HepG2 (cell line): Measurements from ENCODE around the gene RGS19. TPM values are rescaled to one million over a fixed set of nuclear protein-coding genes. Genes with fewer than 3 reads are reported as not detected.

Source experiments
- ATF7 ChIP-seq, 2 experiments: fragments of 450-650 bp in 1 of 2; sonication (generic) in 1 of 2; formaldehyde crosslinking in 1 of 2; IDR thresholded peaks; 2 replicates each; pipeline versions ENCODE4 v1.4.0 to v1.6.1; 2016 to 2020; ENCODE audit warnings: antibody characterized with exemption in 1 of 2, mild to moderate bottlenecking in 1 of 2, missing genetic modification reagents in 1 of 2
- FOXK2 ChIP-seq: fragments of 450-650 bp; IDR thresholded peaks from 2 replicates; pipeline ENCODE4 v1.6.1; 2016
- FOXO4 ChIP-seq: sonication (generic); formaldehyde crosslinking; conservative IDR thresholded peaks from 2 replicates; pipeline ENCODE4 v1.8.1; 2023; ENCODE audit warnings: missing genetic modification reagents
- GZF1 ChIP-seq: sonication (generic); formaldehyde crosslinking; IDR thresholded peaks from 2 replicates; pipeline ENCODE4 v1.5.1; 2020; ENCODE audit warnings: mild to moderate bottlenecking, missing genetic modification reagents
- HNF4G ChIP-seq, 2 experiments: sonication (generic) in 1 of 2; formaldehyde crosslinking in 1 of 2; IDR thresholded peaks; 2 replicates each; pipeline versions ENCODE4 v1.4.0 to v1.6.1; 2011 to 2020; ENCODE audit warnings: borderline replicate concordance in 2 of 2, low read depth in 2 of 2, mild to moderate bottlenecking in 2 of 2, low read length in 1 of 2, missing genetic modification reagents in 1 of 2, moderate library complexity in 1 of 2
- HOXA5 ChIP-seq: sonication (generic); formaldehyde crosslinking; IDR thresholded peaks from 2 replicates; pipeline ENCODE4 v1.4.0; 2020; ENCODE audit warnings: missing genetic modification reagents
- HOXA9 ChIP-seq: sonication (generic); formaldehyde crosslinking; IDR thresholded peaks from 2 replicates; pipeline ENCODE4 v1.8.1; 2022; ENCODE audit warnings: missing genetic modification reagents, mild to moderate bottlenecking, moderate library complexity, borderline replicate concordance
- KMT2A ChIP-seq: sonication (generic); formaldehyde crosslinking; IDR thresholded peaks from 2 replicates; pipeline ENCODE4 v1.4.0; 2020; ENCODE audit warnings: missing genetic modification reagents
- REPIN1 ChIP-seq: sonication (generic); formaldehyde crosslinking; IDR thresholded peaks from 2 replicates; pipeline ENCODE4 v1.8.0; 2022; ENCODE audit warnings: missing genetic modification reagents, low read depth, mild to moderate bottlenecking, borderline replicate concordance
- RFX5 ChIP-seq: IDR thresholded peaks from 2 replicates; pipeline ENCODE4 v1.6.1; 2011; ENCODE audit warnings: low read depth, low read length, improper control_type of control experiment
- SATB2 ChIP-seq: sonication (generic); formaldehyde crosslinking; IDR thresholded peaks from 2 replicates; pipeline ENCODE4 v1.5.0; 2020; ENCODE audit warnings: missing genetic modification reagents
- SKI ChIP-seq: fragments of 450-650 bp; IDR thresholded peaks from one replicate; pipeline ENCODE4 v1.6.1; 2018; ENCODE audit warnings: mild to moderate bottlenecking; ENCODE audit not compliant: partially characterized antibody
- ZBTB25 ChIP-seq: IDR thresholded peaks from 2 replicates; pipeline ENCODE4 v1.6.1; 2018; ENCODE audit warnings: missing genetic modification reagents
- ZFP36 ChIP-seq: fragments of 150-350 bp; IDR thresholded peaks from 2 replicates; pipeline ENCODE4 v1.6.1; 2018; ENCODE audit warnings: borderline replicate concordance, low read length, low read depth; ENCODE audit not compliant: partially characterized antibody
- ZMAT5 ChIP-seq: sonication (generic); formaldehyde crosslinking; IDR thresholded peaks from 2 replicates; pipeline ENCODE4 v1.5.0; 2020; ENCODE audit warnings: mild to moderate bottlenecking, low read depth, missing genetic modification reagents, borderline replicate concordance
- ZNF124 ChIP-seq: sonication (generic); formaldehyde crosslinking; IDR thresholded peaks from 2 replicates; pipeline ENCODE4 v1.4.0; 2020; ENCODE audit warnings: missing genetic modification reagents
- ZNF253 ChIP-seq: sonication (generic); formaldehyde crosslinking; IDR thresholded peaks from 2 replicates; pipeline ENCODE4 v1.8.0; 2022; ENCODE audit warnings: mild to moderate bottlenecking, missing genetic modification reagents, borderline replicate concordance
- ZNF383 ChIP-seq: sonication (generic); formaldehyde crosslinking; IDR thresholded peaks from 2 replicates; pipeline ENCODE4 v1.4.0; 2020; ENCODE audit warnings: missing genetic modification reagents, mild to moderate bottlenecking, borderline replicate concordance
- ZNF510 ChIP-seq: sonication (generic); formaldehyde crosslinking; IDR thresholded peaks from 2 replicates; pipeline ENCODE4 v1.4.0; 2020; ENCODE audit warnings: low read depth, mild to moderate bottlenecking, missing genetic modification reagents
- ZNF639 ChIP-seq: conservative IDR thresholded peaks from 2 replicates; pipeline ENCODE4 v1.6.1; 2018; ENCODE audit warnings: missing genetic modification reagents
- ZNF724P ChIP-seq: sonication (generic); formaldehyde crosslinking; IDR thresholded peaks from 2 replicates; pipeline ENCODE4 v1.8.0; 2022; ENCODE audit warnings: missing genetic modification reagents, borderline replicate concordance
- ZNF747 ChIP-seq: sonication (generic); formaldehyde crosslinking; IDR thresholded peaks from 2 replicates; pipeline ENCODE4 v1.8.1; 2023; ENCODE audit warnings: missing genetic modification reagents, mild to moderate bottlenecking, borderline replicate concordance
- ZNF766 ChIP-seq: sonication (generic); formaldehyde crosslinking; IDR thresholded peaks from 2 replicates; pipeline ENCODE4 v1.5.0; 2020; ENCODE audit warnings: missing genetic modification reagents, borderline replicate concordance
- ZNF841 ChIP-seq: sonication (generic); formaldehyde crosslinking; IDR thresholded peaks from 2 replicates; pipeline ENCODE4 v1.8.1; 2023; ENCODE audit warnings: missing genetic modification reagents, borderline replicate concordance
- ZSCAN30 ChIP-seq: sonication (generic); formaldehyde crosslinking; IDR thresholded peaks from 2 replicates; pipeline ENCODE4 v1.5.0; 2020; ENCODE audit warnings: mild to moderate bottlenecking, missing genetic modification reagents
- polyA plus RNA-seq, 8 experiments: library from polyadenylated mRNA; depleted of rRNA in 3 of 8; stranded (reverse) in 7 of 8; unstranded in 1 of 8; fragments of >200 nt; fragmentation: Illumina TruSeq in 4 of 8; extraction: Trizol in 4 of 8; gene quantifications; 2 replicates each; pipeline versions ENCODE4 v1.2.1 to v1.2.3, GENCODE V29; 2011 to 2016; ENCODE audit warnings: low read depth in 4 of 8, missing spikeins in 1 of 8, mixed read lengths in 1 of 8; ENCODE audit not compliant: insufficient read depth in 1 of 8
- total RNA-seq, 5 experiments: library from RNA; depleted of rRNA; stranded (reverse); fragments of >200 nt; fragmentation: Illumina TruSeq; extraction: Trizol; gene quantifications; 2 replicates each; pipeline ENCODE4 v1.2.3, GENCODE V29; 2016; ENCODE audit warnings: low read depth in 1 of 5

The RGS19 gene
- total and polyA plus RNA-seq, 2 of the 13 experiments (the other 11 are each of a cell fraction or from before 2014, with no cell fraction given), result 10.7 to 11.9 TPM

GRCh38 chr20:64042054-64042781, 37.1 kb downstream of the RGS19 start (continued):
- TF ChIP-seq ZFP36 (no peak), ZNF510 (CRISPR knock-in tag) (0 out of 2 replicates have a peak, but pooled peaks have one; percentile 78), FOXK2 (no peak), SKI (no peak), ZNF124 (CRISPR knock-in tag) (peak; percentile 57), ZSCAN30 (CRISPR knock-in tag) (no peak), ZMAT5 (CRISPR knock-in tag) (no peak), ZNF766 (no peak; the same call in 1 of the 2 replicates), RFX5 (no peak), ZBTB25 (no peak; the same call in 1 of the 2 replicates), ATF7 (IDR thresholded peaks at IDR 0.05) (no peak), ATF7 (CRISPR knock-in tag; IDR thresholded peaks at IDR 0.05) (0 out of 2 replicates have a peak, but pooled peaks have one; percentile 49), ZNF747 (CRISPR knock-in tag) (peak; percentile 92), HNF4G (IDR thresholded peaks at IDR 0.05; ENCODE audit: borderline replicate concordance, low read depth, low read length) (no peak), HNF4G (CRISPR knock-in tag; IDR thresholded peaks at IDR 0.05; ENCODE audit: borderline replicate concordance, low read depth) (peak; percentile 56), ZNF639 (peak; percentile 79), SATB2 (CRISPR knock-in tag) (no peak; the same call in 1 of the 2 replicates), HOXA5 (no peak; the same call in 1 of the 2 replicates), ZNF724P (CRISPR knock-in tag) (no peak), KMT2A (CRISPR knock-in tag) (no peak; the same call in 1 of the 2 replicates), FOXO4 (no peak), REPIN1 (CRISPR knock-in tag) (no peak; the same call in 1 of the 2 replicates), ZNF841 (no peak), ZNF253 (0 out of 2 replicates have a peak, but pooled peaks have one; percentile 73), HOXA9 (CRISPR knock-in tag) (no peak), ZNF383 (no peak), GZF1 (no peak)
